ENCODE results near the gene ZNF862.

GRCh38 chr7:149818536-149818840, 19.7 kb upstream of the ZNF862 start:
- no peak for TF ChIP-seq TAF1 (IDR thresholded peaks at IDR 0.05; ENCODE audit: borderline replicate concordance, insufficient read depth, low read length)
- no peak for TF ChIP-seq POLR2AphosphoS5 (IDR thresholded peaks at IDR 0.05; ENCODE audit: low read depth, low read length)
- TF ChIP-seq, protein P1, sequence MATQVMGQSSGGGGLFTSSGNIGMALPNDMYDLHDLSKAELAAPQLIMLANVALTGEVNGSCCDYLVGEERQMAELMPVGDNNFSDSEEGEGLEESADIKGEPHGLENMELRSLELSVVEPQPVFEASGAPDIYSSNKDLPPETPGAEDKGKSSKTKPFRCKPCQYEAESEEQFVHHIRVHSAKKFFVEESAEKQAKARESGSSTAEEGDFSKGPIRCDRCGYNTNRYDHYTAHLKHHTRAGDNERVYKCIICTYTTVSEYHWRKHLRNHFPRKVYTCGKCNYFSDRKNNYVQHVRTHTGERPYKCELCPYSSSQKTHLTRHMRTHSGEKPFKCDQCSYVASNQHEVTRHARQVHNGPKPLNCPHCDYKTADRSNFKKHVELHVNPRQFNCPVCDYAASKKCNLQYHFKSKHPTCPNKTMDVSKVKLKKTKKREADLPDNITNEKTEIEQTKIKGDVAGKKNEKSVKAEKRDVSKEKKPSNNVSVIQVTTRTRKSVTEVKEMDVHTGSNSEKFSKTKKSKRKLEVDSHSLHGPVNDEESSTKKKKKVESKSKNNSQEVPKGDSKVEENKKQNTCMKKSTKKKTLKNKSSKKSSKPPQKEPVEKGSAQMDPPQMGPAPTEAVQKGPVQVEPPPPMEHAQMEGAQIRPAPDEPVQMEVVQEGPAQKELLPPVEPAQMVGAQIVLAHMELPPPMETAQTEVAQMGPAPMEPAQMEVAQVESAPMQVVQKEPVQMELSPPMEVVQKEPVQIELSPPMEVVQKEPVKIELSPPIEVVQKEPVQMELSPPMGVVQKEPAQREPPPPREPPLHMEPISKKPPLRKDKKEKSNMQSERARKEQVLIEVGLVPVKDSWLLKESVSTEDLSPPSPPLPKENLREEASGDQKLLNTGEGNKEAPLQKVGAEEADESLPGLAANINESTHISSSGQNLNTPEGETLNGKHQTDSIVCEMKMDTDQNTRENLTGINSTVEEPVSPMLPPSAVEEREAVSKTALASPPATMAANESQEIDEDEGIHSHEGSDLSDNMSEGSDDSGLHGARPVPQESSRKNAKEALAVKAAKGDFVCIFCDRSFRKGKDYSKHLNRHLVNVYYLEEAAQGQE (IDR thresholded peaks at IDR 0.05; ENCODE audit: insufficient read depth in 1 of 2, low read depth in 2 of 2, low read length in 2 of 2): no peak
- TF ChIP-seq SIN3A (IDR thresholded peaks at IDR 0.05; ENCODE audit: borderline replicate concordance, insufficient read depth, low read length): no peak
- TF ChIP-seq FOXP2 (optimal IDR thresholded peaks at IDR 0.05; ENCODE audit: borderline replicate concordance, extremely low read depth, extremely low read length, insufficient read depth): no peak

Data from PFSK-1 (cell line).